NCI-H2227 (cell line): Measurements from ENCODE around the gene EXOC4.
"Not testable (repeated sequence)": the region's sequence is repeated elsewhere in the genome, so short reads cannot be mapped to it uniquely, and the experiment has no call there.

Experiments used
- DNase-seq: peaks from one replicate; lab custom pipeline; 2025; ENCODE audit not compliant: unreplicated experiment; lab: John Stamatoyannopoulos, UW

Gene EXOC4

DNA sequence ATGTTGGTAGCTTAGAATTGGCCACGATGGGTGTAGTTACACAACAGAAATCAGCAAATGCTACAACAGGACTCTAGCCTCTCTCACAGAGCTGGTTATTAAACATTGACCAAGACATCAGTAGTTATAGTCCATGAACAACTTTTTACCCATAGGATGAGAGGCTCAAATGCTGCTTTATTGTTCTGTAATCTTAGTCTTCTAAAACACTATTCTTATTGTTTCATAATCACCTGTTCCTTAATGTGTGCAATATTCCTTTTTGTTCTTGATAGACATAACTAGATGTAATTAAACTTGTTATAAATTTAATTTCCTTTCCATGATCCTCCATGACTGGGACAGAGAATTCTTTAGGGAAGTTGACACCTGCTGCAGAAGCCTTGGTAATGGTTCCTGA is 356.9 kb downstream of the EXOC4 start:
- DNase-seq: no peak

DNA sequence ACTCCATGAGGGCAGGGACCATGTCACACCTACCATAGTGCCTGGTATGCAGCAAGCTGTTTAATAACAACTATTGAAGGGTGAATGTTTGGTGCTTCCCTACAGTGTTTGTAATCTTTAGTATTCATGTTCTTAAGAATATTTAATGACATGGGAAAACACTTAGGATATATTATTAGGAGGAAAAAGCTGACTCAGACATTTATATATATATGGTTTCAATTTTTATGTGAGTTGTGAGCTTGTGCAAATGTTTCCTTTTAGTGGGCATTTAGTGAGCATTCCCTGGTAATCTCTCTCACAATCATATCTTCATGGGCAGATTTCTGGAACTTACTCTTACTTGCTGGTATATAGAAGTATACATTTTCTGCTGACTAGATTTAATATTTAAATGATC is 359.1 kb downstream of the EXOC4 start:
- no peak for DNase-seq

DNA sequence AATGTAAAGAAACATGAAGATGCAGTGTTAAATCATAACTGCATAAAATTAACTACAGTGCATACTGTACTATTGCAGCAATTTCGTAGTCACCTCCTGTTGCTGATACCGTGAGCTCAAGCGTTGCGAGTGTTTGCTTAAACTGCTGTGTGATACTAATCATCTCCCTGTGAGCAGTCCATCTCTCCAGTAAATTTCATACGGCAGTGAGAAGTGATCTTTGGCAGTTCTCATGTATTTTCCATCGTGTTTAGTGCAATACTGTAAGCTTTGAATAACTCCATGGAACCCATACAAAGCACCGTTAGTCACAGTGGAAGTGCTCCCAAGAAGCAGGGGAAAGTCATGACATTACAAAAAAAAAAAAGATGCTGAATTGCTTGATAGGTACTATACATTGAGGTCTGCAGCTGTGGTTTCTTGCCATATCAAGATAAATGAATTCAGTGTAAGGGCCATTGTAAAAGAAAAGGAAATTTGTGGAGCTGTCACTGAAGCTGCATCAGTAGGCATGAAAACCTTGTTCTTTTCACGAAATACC is 360.4 kb downstream of the EXOC4 start:
- DNase-seq: no peak

DNA sequence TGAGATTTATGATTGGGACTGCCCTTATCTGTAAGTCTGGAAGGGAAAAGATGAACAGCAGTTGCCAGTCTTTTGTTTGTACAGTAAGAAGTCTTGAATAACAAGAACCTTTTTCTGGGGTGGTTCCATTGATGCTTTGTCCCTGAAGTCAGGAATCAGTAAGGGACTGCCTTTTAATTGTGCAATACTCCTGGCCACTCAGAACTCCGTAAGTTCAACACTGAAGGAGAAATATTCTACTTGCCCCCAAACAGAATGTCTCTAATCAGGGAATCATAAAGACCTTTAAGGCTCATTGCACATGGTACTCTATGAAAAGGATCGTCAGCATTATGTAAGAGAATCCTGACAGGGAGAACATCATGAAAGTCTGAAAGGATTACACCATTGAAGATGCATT is 361.4 kb downstream of the EXOC4 start:
- DNase-seq: no peak

DNA sequence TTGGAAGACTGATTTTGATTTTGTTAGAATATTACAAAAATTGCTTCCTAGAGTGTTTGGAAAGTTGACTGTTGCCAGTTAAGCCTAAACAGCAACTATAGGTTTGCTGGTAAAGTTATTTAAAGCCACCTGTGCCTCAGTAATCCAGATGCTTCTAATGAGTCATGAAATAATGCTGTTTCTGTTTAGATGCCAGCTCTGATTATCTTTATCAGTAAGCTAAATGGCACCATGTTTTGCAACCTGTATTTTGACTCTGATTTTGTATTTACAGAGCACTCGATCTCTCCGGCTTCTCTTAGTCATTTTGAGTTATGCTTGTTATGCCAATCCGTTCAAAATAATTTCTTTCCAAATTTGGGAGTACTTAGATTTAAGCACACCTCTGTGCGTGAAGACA is 366.1 kb downstream of the EXOC4 start:
- DNase-seq: no peak

DNA sequence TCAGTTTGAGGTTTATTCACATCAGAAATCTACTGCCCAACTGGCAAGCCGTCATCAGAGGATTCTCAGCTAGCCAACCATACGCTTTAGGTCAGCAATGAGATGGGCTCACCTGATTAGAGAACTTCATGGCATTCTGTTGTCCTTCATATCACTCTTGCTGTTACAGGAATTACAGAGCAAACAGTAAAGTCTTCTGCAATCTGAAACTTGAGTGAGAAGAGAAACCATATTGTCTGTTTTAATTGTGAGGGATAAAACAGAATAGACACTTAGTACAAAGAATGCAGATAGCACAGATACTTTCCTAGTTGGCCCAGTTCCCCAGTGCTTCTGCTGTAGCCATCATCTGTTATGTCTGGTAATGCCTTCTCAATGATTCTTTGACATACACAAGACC is 366.6 kb downstream of the EXOC4 start:
- DNase-seq: no peak

DNA sequence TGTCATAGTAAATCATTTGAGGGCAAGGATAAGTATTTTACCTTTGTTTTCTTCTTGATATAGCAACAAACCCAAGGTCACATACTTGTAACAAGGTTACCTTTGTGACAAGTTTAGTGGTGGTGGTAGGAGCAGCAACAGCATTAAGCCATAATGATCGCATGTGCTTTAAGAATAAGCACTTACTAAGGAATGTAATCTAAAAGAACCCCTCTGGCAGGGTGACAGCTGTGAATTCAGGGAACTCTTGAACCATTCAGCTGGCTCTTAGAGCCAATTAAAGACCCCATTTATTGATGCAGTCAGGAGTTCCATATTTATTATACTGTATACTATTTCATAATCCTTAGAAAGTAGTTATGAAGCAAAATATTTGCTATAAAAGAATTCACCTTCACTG is 370.8 kb downstream of the EXOC4 start:
- DNase-seq: peak; percentile 66

DNA sequence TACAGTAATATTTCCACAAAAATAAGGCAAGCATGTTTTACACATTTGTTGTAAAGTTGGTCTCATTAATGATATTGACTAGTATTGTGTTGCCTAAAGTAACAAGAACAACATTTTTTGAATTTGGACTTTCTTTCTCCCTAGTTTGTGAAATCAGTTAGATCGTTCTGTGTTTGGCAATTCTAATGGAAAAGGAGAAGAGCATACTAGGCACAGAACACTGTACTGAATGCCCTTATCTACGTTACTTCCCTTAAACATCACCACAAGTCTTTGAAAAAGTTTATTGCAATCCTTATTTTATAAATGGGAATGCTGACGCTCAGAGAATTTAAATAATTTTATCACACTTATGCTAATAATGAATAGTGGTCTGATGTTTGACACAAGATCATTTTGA is 372.2 kb downstream of the EXOC4 start:
- no peak for DNase-seq

DNA sequence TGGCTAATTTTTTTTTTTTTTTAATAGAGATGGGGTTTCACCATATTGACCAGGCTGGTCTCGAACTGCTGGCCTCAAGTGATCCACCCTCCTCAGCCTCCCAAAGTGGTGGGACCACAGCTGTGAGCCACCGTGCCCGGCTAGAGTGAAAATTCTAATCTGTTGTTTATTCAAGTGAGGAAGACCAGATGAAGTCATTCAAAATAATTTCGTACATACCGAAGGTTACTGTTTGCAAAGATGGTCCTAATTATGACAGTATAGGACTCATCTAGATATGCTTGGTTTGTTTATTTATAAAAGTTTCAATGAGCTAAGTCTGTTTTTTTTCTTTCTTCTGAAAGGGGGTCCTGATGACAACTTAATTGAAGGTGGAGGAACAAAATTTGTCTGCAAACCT is 376.8 kb downstream of the EXOC4 start:
- DNase-seq: no peak

DNA sequence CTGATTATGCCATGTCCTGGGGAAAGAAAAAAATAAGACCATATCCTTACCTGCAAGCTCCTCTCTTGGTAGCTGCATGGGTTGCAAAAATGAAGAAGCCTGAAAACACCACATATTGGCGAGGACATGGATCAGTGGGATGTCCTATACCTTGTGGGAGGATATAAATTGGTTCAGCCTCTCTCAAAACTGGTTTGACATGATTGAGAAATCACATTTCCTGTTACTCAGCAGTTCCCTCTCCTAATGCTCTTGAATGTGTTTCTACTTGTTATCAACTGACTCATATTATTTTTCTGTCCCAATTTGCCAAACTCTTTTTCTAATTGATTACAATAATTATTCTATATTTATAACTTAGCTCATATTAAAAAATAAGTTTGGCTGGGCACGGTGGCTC is 380.2 kb downstream of the EXOC4 start:
- DNase-seq: no peak

DNA sequence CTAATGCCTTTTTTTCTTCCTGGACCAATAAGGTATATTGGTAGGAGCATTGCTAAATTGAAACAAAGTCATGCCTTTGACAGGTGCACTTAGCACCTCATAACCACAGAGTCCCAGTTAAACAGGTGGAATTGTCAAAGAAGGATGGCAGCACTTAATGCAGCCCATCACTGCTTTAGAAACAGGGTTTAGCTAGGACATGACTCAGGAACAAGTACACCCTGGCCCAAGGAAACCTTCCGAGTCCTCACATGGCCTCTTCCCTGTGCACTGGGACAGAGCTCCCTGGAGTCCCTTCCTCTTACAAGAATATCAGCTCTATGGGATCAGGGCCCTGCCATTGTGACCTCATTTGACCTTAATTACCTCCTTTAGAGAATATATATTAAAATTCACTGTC is 382.7 kb downstream of the EXOC4 start:
- DNase-seq: no peak

DNA sequence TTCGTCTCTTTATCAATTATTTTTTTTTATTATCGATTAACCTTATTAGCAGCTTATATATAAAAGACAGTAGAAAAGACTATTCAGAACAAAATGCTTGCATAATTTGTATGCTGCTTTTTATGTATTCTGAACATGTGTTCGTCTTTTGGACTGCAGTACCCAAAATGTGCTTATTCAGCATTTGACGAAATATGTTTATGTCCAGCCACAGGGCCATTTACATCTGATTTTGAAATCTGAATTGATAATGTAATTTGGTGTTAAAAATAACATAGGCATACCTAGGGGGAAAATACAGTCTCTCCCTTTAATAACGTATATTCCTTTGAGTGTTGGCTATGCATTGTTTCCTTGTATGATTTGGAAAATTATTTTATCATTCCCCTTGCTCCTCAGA is 386.0 kb downstream of the EXOC4 start:
- no peak for DNase-seq

DNA sequence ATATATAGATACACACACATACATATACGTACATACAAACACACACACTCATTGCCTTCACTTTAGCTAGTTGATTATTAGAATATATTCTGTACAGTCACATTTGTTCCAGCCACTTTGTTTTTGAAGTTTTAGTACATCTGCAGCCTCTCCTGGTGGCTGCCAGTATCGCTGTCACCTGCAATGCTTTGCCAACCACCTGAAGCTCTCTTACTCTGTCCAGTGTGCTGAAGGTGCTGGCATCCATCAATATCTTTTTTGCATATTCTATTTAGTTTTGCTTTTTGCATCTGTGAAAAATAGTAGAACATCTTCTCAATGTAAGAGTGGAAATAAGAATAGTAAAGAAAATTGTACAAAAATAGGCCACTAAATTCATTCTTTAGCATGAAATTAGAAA is 388.6 kb downstream of the EXOC4 start:
- DNase-seq: no peak

DNA sequence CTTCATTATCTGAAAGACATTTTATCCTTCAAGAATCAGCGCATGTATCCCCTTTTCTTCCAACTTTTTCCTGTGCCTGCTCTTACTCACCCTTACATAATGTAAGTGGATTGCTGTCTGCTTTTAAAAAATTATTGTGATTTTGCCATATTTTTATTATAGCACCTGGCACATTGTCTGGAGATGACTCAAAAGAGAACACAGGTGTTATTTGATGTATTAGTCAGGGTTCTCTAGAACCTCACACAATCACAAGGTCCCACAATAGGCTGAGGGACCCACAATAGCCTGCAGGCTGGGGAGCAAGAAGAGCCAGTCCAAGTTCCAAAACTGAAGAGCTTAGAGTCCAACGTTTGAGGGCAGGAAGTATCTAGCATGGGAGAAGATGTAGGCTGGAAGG is 390.0 kb downstream of the EXOC4 start:
- no peak for DNase-seq

DNA sequence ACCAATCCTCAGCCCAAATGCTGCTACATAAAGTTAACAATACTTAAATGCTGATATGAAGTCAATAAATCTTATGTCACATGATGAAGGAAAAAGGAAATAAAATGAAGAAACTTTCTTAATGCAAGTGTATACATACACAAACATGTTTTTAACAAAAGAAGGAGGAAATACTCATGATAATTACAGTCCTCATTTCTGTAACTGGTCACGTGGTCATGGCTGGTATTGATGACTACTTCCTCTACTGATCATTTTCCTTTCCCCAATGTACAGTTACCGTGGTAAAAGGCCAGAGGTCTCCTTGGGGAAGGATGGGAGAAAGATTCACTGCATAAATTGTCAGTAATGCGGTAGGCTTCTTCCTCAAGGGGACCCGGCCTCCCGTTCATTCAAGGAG is 390.8 kb downstream of the EXOC4 start:
- not testable (repeated sequence) for DNase-seq

DNA sequence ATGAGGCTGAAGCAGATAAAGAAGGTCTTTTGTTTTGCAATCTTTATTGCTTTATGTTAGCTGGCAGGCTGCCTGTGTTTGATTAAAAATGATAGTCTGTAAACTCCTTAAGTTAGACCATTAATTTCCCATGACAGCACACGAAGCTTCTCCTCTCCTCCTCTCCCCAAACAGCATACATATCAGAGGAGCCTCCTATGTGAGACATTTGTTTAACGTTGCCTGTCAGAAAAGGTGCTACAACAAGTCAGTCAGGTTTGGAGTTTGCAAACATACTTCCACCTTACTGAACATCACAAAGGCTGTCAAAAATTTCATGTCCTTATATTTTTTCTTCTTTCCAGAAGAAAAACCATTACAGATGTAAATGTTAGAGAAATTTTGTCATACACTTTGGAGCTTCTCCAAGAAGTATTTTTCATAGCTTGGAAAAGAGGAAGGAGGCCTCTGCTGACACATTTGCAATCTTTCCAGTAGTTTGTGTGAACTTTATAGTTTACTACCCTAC is 393.1 kb downstream of the EXOC4 start:
- no peak for DNase-seq

DNA sequence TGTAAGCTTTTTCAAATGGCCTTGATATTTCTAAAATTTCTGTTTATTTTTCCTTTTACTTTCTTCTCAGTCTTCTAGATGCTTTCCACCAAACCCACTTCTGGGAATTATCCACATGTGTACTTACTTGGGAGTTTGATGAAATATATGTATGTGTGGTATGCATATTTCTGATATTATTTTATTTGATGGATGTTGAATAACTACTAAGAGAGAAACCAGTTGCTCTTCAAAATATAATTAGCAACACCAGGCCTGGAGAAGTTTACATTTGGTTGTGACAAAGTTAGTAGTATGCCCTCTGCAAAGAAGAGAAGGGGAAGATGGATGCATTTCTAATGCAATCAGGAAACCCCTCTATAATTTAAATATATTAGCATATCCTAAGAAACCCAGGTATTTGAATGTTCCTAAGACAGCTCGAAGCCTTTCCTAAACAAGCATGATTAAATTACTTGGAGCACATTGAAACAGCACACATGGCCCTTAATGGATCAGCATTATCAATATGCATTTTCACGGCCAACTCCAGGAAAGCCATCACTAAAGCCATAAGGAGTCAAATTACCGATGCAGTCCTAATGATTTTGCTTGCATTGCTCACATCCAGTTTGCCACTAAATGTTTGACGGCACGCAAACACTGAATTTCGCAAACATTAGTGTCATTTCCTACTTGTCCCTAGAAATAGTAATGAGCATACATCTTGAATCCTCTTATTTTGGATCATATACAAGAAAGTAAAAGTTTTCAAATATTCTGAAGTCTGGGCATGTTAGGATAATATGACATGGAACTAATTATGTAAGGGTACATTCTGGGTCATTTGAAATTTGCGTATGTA is 393.8 kb downstream of the EXOC4 start:
- DNase-seq: no peak

DNA sequence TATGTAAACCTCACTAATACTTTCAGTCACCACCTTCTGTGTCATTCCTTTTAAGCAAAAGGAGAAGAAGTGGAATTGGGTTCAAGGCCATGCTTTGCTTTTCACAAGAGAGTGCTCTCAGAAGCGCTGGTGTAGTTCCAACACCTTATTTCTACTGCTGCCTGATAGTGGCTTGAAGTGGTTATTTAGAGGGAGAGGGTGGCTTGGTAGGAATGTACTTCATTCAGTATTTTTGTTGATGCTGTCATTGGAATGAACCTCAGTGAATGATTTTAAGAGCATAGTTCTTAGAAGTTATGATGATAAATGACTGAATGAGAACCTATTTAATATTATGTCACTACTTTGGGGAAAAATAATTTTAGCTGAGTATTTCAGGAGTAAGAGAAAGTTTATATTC is 396.7 kb downstream of the EXOC4 start:
- no peak for DNase-seq

DNA sequence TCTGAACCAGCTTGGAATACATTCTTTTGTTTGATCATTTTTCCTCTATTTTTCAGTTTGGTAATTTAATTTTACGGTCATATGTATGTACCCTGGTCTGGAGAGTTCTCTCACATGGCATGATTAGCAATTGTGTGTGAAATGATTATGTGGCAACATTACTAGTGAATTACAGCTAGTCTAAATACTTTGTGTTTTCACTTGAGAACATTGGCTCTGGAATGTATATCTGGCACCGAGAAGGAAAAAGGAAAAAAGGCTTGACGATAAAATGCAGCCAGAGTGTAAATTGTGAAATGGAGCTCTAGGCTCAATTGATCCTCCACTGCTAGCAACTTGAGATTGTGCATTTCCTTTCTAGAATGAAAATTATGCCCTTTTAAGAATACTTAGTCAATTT is 397.2 kb downstream of the EXOC4 start:
- no peak for DNase-seq

DNA sequence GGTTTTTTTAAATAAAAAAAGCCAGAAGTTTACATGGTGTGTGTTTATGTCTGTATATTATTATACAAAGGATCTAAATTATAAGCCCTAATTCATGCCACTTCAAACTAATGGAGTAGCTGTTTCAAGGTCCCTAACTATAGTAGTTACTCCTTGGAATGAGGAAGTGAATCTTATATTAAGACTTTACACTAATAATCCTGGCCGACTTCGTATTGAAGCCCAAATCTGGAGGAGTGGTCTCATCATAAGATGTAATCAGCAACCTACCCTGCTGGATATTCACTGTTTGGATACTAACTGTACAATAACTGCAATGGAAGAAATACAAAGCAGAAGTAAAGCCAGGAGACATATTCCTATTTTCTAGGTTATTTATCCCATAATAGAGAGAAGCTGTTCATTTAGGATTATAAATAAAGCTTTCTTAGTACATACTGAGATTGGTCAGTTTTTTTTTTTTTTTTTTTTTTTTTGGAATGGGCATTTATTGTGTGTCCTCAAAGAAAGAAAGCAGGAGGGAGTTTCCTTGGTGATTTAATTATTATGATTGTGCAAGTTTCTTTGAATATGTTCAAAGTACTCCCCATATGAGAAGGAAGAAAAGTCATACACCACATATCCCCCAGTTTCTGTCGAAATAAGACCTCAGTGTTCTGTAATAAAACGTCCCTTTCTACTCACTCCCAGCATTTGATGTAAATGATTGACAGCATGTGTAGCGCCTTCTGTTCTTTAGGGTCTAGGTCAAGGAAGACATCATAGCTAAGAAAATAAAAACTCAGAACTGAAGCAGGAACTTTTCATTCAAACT is 397.8 kb downstream of the EXOC4 start:
- no peak for DNase-seq

DNA sequence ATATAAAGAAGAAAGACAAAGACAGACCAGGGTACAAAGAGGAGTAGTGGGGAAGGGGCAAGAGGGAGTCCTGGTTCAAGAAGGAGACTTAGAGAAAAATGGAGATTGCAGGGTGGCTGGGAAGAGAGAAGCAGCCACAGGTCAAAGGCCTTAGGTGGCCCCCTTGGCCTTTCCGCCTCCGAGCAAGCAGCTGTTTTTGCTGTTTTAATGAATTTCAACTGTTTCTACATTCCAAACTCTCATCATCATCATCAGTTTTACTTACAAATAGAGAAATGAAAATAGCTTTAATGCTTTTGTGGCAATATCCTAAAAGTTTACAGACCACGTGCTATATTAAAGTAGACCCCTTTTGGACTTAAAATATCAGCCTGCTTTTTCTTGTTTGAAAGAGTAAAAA is 399.7 kb downstream of the EXOC4 start:
- DNase-seq: no peak

DNA sequence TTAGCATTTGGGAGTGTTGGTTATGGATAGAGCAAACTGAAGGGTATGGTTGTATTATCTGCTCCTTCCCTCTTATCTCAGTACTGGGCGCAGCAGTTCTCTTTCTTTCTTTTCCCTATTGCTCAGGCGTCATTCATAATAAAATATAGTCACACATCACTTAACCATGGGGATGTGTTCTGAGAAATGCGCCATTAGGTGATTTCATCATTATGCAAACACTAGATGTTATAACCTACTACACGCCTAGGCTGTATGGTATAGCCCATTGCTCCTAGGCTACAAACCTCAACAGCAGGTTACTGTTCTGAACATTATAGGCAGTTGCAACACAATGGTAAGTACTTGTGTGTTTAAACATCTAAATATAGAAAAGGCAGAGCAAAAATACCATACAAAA is 401.7 kb downstream of the EXOC4 start:
- no peak for DNase-seq
